Body of pancreas (tissue), 4 donors: ENCODE data around the gene GH2. TPM values are rescaled to one million over a fixed set of nuclear protein-coding genes. Genes with fewer than 3 reads are reported as not detected.
"Not testable (repeated sequence)": the region's sequence is repeated elsewhere in the genome, so short reads cannot be mapped to it uniquely, and the experiment has no call there.

Source experiments
- ATAC-seq: fragments of 150-250 bp; one replicate; pipeline ENCODE4 v1.9.1; 2016
- DNase-seq, 4 donors: peaks; one replicate each; pipeline ENCODE4 v3.0.0-alpha.2; 2019
- H3K27ac ChIP-seq, 4 donors: fragments of 200-600 bp; sonication (generic); 1 replicate in 3 of 4; 2 replicates in 1 of 4; pipeline versions ENCODE4 v1.5.1 to v1.6.1; 2016 to 2019; ENCODE audit warnings: mild to moderate bottlenecking in 1 of 4, mixed read lengths in 1 of 4, moderate library complexity in 1 of 4
- H3K27me3 ChIP-seq, 2 donors: fragments of 200-600 bp; sonication (generic); one replicate each; pipeline ENCODE4 v1.6.0; 2016; ENCODE audit warnings: mild to moderate bottlenecking in 1 of 2
- H3K36me3 ChIP-seq, 2 donors: fragments of 200-600 bp; sonication (generic); replicated peaks in 1 of 2; 2 replicates each; pipeline ENCODE4 v1.5.1; 2016; ENCODE audit warnings: low read depth in 2 of 2; ENCODE audit not compliant: insufficient read depth in 1 of 2
- H3K4me1 ChIP-seq: fragments of 200-600 bp; sonication (generic); one replicate; pipeline ENCODE4 v1.6.0; 2016
- H3K4me3 ChIP-seq, 2 donors: fragments of 200-600 bp; sonication (generic); 1 replicate in 1 of 2; 2 replicates in 1 of 2; pipeline ENCODE4 v1.5.1; 2016 to 2019
- H3K9me3 ChIP-seq, 3 donors: fragments of 200-600 bp; sonication (generic); 1 replicate in 2 of 3; 2 replicates in 1 of 3; pipeline ENCODE4 v1.5.1; 2016
- POLR2A ChIP-seq, 3 donors: fragments of 450-650 bp; IDR thresholded peaks; one replicate each; pipeline ENCODE4 v1.6.1; 2016; ENCODE audit warnings: antibody characterized with exemption in 3 of 3, mild to moderate bottlenecking in 2 of 3
- WGBS, 2 donors: methylation state at CpG; one replicate each; pipeline ENCODE4 v1.1.5; 2017; 5-methylcytosine and 5-hydroxymethylcytosine counted together
- intact Hi-C: fragments of 100-400 bp; cut with DNase I; formaldehyde crosslinking; loops from one replicate; pipeline ENCODE4 v1.15.1; 2023
- total RNA-seq, 2 donors: library from RNA; depleted of rRNA; stranded (reverse); fragments of >200 nt; gene quantifications; one replicate each; pipeline ENCODE4 v1.1.0, GENCODE V29; 2016
- TF ChIP-seq, protein P1 (sequence below), 7 experiments: fragments of 450-650 bp in 4 of 7; fragments of 200-600 bp in 3 of 7; sonication (generic) in 3 of 7; IDR thresholded peaks; one replicate each; pipeline ENCODE4 v1.5.1; 2016 to 2019; ENCODE audit warnings: antibody characterized with exemption in 7 of 7

GH2 gene
- total RNA-seq, 2 donors from 2014 or later: not detected

DNA sequence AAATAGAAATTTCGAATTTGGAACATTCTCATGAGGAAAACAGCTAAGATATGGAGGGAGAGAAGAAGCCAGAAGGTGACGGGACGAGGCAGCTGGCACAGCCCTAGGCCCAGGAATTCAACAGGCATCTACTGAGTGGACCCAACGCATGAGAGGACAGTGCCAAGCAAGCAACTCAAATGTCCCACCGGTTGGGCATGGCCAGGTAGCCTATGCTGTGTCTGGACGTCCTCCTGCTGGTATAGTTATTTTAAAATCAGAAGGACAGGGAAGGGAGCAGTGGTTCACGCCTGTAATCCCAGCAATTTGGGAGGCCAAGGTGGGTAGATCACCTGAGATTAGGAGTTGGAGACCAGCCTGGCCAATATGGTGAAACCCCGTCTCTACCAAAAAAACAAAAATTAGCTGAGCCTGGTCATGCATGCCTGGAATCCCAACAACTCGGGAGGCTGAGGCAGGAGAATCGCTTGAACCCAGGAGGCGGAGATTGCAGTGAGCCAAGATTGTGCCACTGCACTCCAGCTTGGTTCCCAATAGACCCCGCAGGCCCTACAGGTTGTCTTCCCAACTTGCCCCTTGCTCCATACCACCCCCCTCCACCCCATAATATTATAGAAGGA lies 34.9 kb upstream of the GH2 start:
- Histone ChIP-seq H3K27ac (no peak overlapping the region), H3K36me3 (no peaks in the 10 kb centered on the region), H3K9me3 (no peaks in the 10 kb centered on the region), H3K27me3 (no peaks in the 10 kb centered on the region), H3K4me3 (no peak overlapping the region), H3K4me1 (no peaks in the 10 kb centered on the region)
- DNase-seq (peak in 1 of 4 donors; percentile 4), ATAC-seq (no peak)
- 72 to 77% methylated on average over 12 of the region's 12 CpGs for WGBS, 2 donors
- no peak for TF ChIP-seq POLR2A (IDR thresholded peaks at IDR 0.05)
- TF ChIP-seq, protein P1, sequence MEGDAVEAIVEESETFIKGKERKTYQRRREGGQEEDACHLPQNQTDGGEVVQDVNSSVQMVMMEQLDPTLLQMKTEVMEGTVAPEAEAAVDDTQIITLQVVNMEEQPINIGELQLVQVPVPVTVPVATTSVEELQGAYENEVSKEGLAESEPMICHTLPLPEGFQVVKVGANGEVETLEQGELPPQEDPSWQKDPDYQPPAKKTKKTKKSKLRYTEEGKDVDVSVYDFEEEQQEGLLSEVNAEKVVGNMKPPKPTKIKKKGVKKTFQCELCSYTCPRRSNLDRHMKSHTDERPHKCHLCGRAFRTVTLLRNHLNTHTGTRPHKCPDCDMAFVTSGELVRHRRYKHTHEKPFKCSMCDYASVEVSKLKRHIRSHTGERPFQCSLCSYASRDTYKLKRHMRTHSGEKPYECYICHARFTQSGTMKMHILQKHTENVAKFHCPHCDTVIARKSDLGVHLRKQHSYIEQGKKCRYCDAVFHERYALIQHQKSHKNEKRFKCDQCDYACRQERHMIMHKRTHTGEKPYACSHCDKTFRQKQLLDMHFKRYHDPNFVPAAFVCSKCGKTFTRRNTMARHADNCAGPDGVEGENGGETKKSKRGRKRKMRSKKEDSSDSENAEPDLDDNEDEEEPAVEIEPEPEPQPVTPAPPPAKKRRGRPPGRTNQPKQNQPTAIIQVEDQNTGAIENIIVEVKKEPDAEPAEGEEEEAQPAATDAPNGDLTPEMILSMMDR (IDR thresholded peaks at IDR 0.05): no peak
- intact Hi-C loops: loop anchor here (10.0 kb wide), 1 partner anchor 348 kb away; the partner anchor contains the start of gene TEX2

DNA sequence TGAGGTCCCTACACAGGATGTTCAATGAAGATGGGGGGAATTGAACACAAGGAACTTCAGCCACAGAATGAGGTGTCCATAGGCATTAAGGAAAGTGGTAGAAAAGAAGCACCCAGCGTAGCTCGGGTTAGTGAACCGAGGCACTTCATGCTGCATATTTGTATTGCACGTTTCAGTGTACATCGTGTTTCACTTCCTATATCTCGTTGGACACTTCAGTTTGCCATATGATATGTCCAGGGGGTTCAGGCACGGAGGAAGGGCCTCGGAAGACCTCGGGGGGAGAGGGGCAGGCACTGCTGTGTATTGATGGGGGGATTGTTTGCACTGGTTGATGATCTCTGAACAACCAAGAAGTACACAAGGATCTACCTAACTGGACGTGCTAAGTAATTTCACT lies 34.0 kb upstream of the GH2 start:
- not testable (repeated sequence) for H3K27ac ChIP-seq, H3K4me3 ChIP-seq, H3K36me3 ChIP-seq, DNase-seq, H3K27me3 ChIP-seq, H3K4me1 ChIP-seq, H3K9me3 ChIP-seq, ATAC-seq
- intact Hi-C loops: loop anchor here (10.0 kb wide), 1 partner anchor 349 kb away; the partner anchor contains the start of gene TEX2
- 52% methylated on average over 10 of the region's 10 CpGs for WGBS, 2 donors

DNA sequence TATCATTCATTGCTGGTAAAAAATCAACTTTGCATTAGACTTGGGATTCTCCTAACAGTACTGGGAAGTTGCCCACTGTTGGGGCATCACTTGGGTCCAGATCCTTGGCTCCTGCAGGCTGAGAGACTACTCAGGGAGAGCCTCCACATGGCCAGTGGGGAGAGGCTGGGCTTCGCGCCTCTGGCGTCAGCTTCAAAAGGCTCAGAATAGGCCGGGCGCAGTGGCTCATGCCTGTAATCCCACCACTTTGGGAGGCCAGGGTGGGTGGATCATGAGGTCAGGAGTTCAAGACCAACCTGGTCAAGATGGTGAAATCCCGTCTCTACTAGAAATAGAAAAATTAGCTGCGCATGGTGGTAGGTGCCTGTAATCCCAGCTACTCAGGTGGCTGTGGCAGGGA lies 32.7 kb upstream of the GH2 start:
- H3K36me3 ChIP-seq: no peaks in the 10 kb centered on the region
- H3K4me1 ChIP-seq: no peaks in the 10 kb centered on the region
- TF ChIP-seq, protein P1 (IDR thresholded peaks at IDR 0.05): no peak
- no peak for TF ChIP-seq POLR2A (IDR thresholded peaks at IDR 0.05)
- H3K4me3 ChIP-seq: no peak overlapping the region
- WGBS, 2 donors: 83 to 86% methylated on average over 5 to 7 of the region's 7 CpGs
- DNase-seq (peak in 1 of 4 donors; percentile 1), ATAC-seq (no peak)
- intact Hi-C loops: loop anchor here (5.0 to 10.0 kb wide), 2 partner anchors 223 to 350 kb away; partner anchors contain the start of gene TEX2
- H3K9me3 ChIP-seq: no peaks in the 10 kb centered on the region
- H3K27me3 ChIP-seq: no peaks in the 10 kb centered on the region
- no peak overlapping the region for H3K27ac ChIP-seq

DNA sequence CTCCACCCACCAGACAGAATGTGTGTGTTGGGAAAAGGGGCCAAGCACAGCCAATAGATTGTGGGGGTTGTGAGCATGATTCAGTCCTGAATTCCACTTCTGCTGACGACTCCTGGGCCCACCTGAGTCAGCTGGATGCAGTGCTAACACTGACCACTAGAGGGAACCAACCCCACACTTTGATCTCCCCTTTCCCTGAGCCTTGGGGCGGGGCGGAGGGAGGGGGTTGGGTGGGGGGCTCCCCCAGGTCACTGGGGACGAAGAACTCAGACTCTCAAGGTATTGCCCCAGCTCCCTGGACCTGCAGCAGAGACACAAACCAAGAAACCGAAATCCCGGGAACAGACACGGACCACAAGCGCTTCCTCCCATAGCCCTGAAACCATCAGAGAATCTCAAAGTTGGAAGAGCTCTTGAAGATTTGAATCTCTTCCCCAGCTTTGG lies 29.9 kb upstream of the GH2 start:
- no peaks in the 10 kb centered on the region for H3K9me3 ChIP-seq
- peak; percentile 34 to 62 (median 45) for DNase-seq
- H3K36me3 ChIP-seq: no peaks in the 10 kb centered on the region
- no peak overlapping the region for H3K4me3 ChIP-seq
- intact Hi-C loops: loop anchor here (5.0 to 10.0 kb wide), 2 partner anchors 226 to 353 kb away; partner anchors contain the start of gene TEX2
- no peak overlapping the region for H3K27ac ChIP-seq
- no peaks in the 10 kb centered on the region for H3K4me1 ChIP-seq
- H3K27me3 ChIP-seq: no peaks in the 10 kb centered on the region
- no peak for TF ChIP-seq POLR2A (IDR thresholded peaks at IDR 0.05)
- TF ChIP-seq, protein P1 (IDR thresholded peaks at IDR 0.05): peak; percentile 52 to 90 (median 66)
- 39 to 47% methylated on average over 6 to 8 of the region's 8 CpGs for WGBS, 2 donors
- ATAC-seq: no peak

DNA sequence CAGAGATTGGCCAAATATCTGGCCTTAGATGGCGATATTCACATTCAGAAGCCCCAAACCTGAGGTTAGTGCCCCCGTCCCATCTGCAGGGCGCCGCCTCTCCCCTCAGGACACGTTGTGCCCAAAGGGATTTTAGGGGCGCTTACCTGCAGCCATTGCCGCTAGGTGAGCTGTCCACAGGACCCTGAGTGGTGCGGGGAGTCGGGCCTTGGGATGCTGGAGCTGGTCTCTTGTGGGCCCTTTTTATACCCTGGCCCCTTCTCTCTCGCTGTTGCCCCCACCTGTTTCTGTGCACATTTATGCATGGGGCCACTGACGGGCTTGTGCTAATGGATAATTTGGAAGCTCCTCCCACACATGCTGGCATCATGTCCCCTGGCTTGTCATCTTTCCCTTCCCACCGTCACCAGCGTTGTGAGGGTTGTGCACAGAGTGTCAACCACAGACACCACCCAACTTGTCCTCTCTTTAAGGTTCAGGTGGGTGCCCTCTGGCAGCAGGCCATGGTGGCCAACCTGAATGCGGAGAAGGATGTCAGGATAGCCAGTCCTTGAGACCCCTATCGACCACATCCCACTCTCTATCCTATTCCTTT lies 29.4 kb upstream of the GH2 start, which contains the start of gene CSHL1:
CSHL1 (minus strand) TSS at position 218 of the 595 bp plus-strand sequence; CDS start at position 156, 62 bp downstream.
- H3K36me3 ChIP-seq: no peaks in the 10 kb centered on the region
- DNase-seq (peak in 1 of 4 donors; percentile 10), ATAC-seq (no peak)
- TF ChIP-seq, protein P1 (IDR thresholded peaks at IDR 0.05): no peak
- H3K9me3 ChIP-seq: no peaks in the 10 kb centered on the region
- no peak within 1 kb of the TSS for H3K4me3 ChIP-seq
- intact Hi-C loops: loop anchor here (5.0 to 10.0 kb wide), 2 partner anchors 226 to 354 kb away; partner anchors contain the start of gene TEX2
- H3K27ac ChIP-seq: no peak within 1 kb of the TSS
- H3K4me1 ChIP-seq: no peaks in the 10 kb centered on the region
- no peaks in the 10 kb centered on the region for H3K27me3 ChIP-seq
- WGBS, 2 donors: 58 to 66% methylated on average over 14 to 15 of the region's 15 CpGs
